Tibial artery (tissue), 4 donors: ENCODE measurements around the gene ABHD12.

ENCODE experiments used
- DNase-seq, 2 donors: peaks; one replicate each; pipeline ENCODE4 v3.0.0-alpha.2; 2019
- H3K27ac ChIP-seq, 2 donors: fragments of 200-600 bp; sonication (generic) in 1 of 2; 1 replicate in 1 of 2; 2 replicates in 1 of 2; pipeline ENCODE4 v1.5.1; 2018 to 2019; ENCODE audit warnings: mild to moderate bottlenecking in 1 of 2
- H3K27me3 ChIP-seq, 2 donors: fragments of 200-600 bp; sonication (generic) in 1 of 2; one replicate each; pipeline versions ENCODE4 v1.5.1 to v1.6.0; 2016 to 2019
- H3K36me3 ChIP-seq, 3 donors: fragments of 200-600 bp; sonication (generic) in 2 of 3; one replicate each; pipeline ENCODE4 v1.5.1; 2016 to 2019; ENCODE audit warnings: mild to moderate bottlenecking in 2 of 3
- H3K4me1 ChIP-seq, 4 donors: fragments of 200-600 bp; sonication (generic) in 2 of 4; 1 replicate in 3 of 4; 2 replicates in 1 of 4; pipeline ENCODE4 v1.5.1; 2016 to 2019
- H3K4me3 ChIP-seq, 2 donors: fragments of 200-600 bp; sonication (generic) in 1 of 2; 1 replicate in 1 of 2; 2 replicates in 1 of 2; pipeline ENCODE4 v1.5.1; 2018 to 2019; ENCODE audit warnings: mild to moderate bottlenecking in 2 of 2
- H3K9me3 ChIP-seq, 3 donors: fragments of 200-600 bp; sonication (generic) in 1 of 3; one replicate each; pipeline ENCODE4 v1.5.1; 2016 to 2019
- intact Hi-C: fragments of 100-400 bp; cut with DNase I; formaldehyde crosslinking; loops from one replicate; pipeline ENCODE4 v1.15.0; 2023; ENCODE audit warnings: low total_unique reads
- TF ChIP-seq, protein P1 (sequence below), 2 experiments: fragments of 200-600 bp in 1 of 2; fragments of 450-650 bp in 1 of 2; IDR thresholded peaks; one replicate each; pipeline ENCODE4 v1.5.1; 2017 to 2019; ENCODE audit warnings: antibody characterized with exemption in 2 of 2, mild to moderate bottlenecking in 1 of 2, moderate library complexity in 1 of 2

The ABHD12 gene

DNA sequence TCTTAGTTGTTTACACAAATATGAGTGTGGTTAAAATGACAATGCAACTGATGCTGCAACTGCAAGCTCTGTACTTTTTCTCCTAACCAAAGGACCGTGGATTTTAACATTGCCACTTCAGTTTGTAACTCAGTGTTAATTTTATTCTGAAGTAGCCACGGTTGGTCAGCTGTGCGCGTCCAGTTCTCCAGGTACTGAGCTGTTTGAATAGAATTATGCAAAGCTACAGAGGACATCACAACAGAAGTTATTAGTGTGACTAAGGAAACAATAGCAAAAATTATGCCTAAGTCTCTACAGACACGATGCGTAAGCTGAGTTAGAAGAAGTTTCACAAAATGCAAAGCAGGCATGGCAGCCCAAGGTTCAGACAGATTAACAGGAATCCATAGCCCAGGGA lies 4.4 kb upstream of the ABHD12 start:
- H3K4me3 ChIP-seq = no peak overlapping the region
- H3K4me1 ChIP-seq = peaks cover 0 to 5% (median 2%) of the 10 kb centered on the region in 4 donors
- no peak overlapping the region for H3K27ac ChIP-seq
- DNase-seq = no peak
- intact Hi-C loops = loop anchor here (5.0 to 10.0 kb wide), 5 partner anchors 83 to 398 kb away; partner anchors contain the start of gene ENTPD6
- H3K36me3 ChIP-seq = no peaks in the 10 kb centered on the region
- no peaks in the 10 kb centered on the region for H3K27me3 ChIP-seq
- H3K9me3 ChIP-seq = no peaks in the 10 kb centered on the region
- TF ChIP-seq, protein P1, sequence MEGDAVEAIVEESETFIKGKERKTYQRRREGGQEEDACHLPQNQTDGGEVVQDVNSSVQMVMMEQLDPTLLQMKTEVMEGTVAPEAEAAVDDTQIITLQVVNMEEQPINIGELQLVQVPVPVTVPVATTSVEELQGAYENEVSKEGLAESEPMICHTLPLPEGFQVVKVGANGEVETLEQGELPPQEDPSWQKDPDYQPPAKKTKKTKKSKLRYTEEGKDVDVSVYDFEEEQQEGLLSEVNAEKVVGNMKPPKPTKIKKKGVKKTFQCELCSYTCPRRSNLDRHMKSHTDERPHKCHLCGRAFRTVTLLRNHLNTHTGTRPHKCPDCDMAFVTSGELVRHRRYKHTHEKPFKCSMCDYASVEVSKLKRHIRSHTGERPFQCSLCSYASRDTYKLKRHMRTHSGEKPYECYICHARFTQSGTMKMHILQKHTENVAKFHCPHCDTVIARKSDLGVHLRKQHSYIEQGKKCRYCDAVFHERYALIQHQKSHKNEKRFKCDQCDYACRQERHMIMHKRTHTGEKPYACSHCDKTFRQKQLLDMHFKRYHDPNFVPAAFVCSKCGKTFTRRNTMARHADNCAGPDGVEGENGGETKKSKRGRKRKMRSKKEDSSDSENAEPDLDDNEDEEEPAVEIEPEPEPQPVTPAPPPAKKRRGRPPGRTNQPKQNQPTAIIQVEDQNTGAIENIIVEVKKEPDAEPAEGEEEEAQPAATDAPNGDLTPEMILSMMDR (IDR thresholded peaks at IDR 0.05) = no peak

DNA sequence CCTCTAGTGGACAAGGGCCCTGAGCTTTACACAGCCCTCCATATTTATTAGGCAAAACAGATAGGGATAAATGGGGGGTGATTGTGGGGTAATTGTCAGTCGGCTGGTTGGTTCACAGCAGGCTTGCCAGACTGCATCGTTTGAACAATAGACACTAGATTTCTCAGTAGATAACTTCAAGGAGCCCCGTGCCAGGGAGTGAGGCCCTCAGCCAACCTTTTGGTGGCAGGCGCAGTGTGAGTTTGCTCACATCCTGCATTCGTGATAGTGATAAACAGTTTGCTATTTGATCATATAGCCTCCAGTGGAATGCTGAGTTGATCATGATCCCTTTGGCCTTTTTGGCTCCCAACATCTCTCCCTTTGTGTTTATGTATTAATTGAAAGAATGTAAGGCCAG lies 3.6 kb upstream of the ABHD12 start:
- Histone ChIP-seq H3K27ac (no peak overlapping the region), H3K4me1 (peaks cover 0 to 12% (median 6%) of the 10 kb centered on the region in 4 donors), H3K36me3 (no peaks in the 10 kb centered on the region), H3K9me3 (no peaks in the 10 kb centered on the region), H3K27me3 (no peaks in the 10 kb centered on the region), H3K4me3 (no peak overlapping the region)
- intact Hi-C loops = loop anchor here (5.0 to 10.0 kb wide), 4 partner anchors 92 to 397 kb away; partner anchors contain the start of gene ENTPD6
- TF ChIP-seq, protein P1 (IDR thresholded peaks at IDR 0.05) = no peak
- no peak for DNase-seq

DNA sequence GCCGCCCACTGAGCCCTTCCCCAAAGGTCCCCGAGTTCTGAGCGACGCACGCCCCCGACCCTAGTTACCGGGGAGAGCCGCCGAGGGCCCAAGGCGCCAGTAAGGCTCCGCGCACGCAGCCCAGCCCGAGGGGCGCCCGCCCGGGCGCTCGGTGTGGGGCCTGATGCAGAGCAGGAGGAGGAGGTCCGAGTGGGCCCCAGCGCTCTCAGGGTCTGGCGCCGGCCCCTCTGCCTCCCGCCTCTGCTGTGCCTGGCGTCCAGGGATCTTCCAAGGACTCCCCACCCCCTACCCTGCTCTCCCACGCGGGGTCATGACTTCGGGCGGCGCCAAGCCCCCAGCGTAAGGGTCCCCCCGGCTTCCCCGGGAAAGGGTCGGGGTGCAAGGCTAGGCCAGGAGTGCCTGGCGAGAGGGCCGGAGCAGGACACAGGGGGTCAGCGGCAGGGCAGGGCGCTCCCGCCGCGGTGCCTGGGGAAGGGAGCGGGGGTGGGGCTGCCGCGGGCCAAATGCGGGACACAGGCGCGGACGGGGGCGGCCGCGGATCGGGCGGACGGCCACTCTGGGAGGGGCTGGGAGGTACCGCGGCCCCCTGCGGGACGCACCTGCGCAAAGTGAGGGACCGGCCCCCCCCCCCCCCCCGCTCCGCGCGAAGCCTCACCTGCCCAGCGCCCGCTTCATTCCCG lies 637 bp downstream of the ABHD12 start:
- Histone ChIP-seq H3K27ac (peak overlapping the region; percentile 78 to 80), H3K36me3 (no peaks in the 10 kb centered on the region), H3K27me3 (no peaks in the 10 kb centered on the region), H3K4me3 (peak overlapping the region; percentile 64 to 85), H3K9me3 (no peaks in the 10 kb centered on the region), H3K4me1 (peaks cover 0 to 12% (median 8%) of the 10 kb centered on the region in 4 donors)
- peak in 1 of 2 donors; percentile 72 for DNase-seq
- intact Hi-C loops = loop anchor here (5.0 to 10.0 kb wide), 4 partner anchors 88 to 393 kb away; partner anchors contain the start of gene ENTPD6
- TF ChIP-seq, protein P1 (IDR thresholded peaks at IDR 0.05) = no peak

DNA sequence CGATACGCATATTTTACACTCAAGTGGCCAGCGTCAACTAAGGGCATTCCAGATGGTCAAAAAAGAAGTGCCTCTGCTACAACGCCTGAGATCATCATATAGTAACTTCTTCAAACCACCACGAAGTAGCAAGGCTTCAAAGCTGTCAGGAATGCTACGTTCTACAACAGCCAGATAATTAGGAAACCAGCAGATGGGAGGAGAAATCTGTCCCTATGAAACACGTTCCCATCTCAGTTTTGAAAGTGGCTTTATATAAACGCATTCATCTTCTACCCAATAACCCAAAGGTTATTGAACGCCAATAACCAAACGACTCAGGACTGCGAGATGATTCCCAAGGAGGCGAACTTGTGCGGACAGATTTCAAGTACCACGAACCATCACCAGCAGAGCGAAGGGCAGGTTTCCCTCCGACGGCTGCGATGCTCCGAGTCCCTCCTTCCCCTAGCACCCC lies 1.2 kb downstream of the ABHD12 start:
- no peak for DNase-seq
- peak overlapping the region; percentile 78 to 80 for H3K27ac ChIP-seq
- no peaks in the 10 kb centered on the region for H3K36me3 ChIP-seq
- H3K4me1 ChIP-seq = peaks cover 0 to 15% (median 8%) of the 10 kb centered on the region in 4 donors
- no peaks in the 10 kb centered on the region for H3K9me3 ChIP-seq
- peak overlapping the region; percentile 64 to 85 for H3K4me3 ChIP-seq
- TF ChIP-seq, protein P1 (IDR thresholded peaks at IDR 0.05) = no peak
- intact Hi-C loops = no loop called here
- H3K27me3 ChIP-seq = no peaks in the 10 kb centered on the region

DNA sequence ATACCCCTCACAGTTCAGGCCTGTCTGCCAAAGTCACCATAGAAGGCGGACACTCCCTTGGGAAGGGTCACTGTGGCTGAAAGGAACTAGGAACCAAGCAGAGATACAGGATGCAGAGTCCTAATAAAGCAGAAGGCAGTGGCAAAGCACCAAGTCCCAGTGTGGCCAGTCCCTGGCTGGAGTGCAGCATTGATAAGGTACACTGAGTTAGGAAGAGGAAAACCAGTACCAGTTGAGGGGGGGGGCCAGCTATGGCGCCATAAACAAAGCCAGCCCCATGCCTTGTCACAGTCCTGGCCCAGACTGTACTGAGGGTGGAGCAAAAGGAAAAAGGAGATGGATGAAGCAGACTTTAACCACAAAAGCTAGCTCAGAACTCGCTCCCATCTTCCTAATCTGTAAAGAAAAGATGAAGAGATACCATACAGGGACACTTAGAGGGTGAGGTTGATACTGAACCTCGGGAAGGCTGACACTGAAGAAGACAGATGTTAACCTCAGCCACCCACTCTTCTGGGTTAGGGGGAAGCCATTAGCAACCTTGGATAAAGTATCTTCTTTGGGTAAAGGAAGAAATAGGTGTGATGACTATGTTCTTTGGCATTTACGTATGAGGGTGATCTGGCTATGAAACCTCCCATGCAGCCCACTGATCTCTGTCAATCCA lies 7.8 kb downstream of the ABHD12 start:
- H3K4me1 ChIP-seq = peaks cover 0 to 5% (median 0%) of the 10 kb centered on the region in 4 donors
- intact Hi-C loops = no loop called here
- H3K4me3 ChIP-seq = no peak overlapping the region
- no peaks in the 10 kb centered on the region for H3K36me3 ChIP-seq
- no peaks in the 10 kb centered on the region for H3K9me3 ChIP-seq
- no peak overlapping the region for H3K27ac ChIP-seq
- no peaks in the 10 kb centered on the region for H3K27me3 ChIP-seq
- TF ChIP-seq, protein P1 (IDR thresholded peaks at IDR 0.05) = no peak
- DNase-seq = no peak
